Fibroblast of skin of back (primary cell): ENCODE measurements around the gene RNASE13.
"Not testable (repeated sequence)": the region's sequence is repeated elsewhere in the genome, so short reads cannot be mapped to it uniquely, and the experiment has no call there.

Experiments used
- DNase-seq: peaks from one replicate; pipeline ENCODE4 v3.0.0-alpha.2; 2013

Gene RNASE13

GRCh38 chr14:21022686-21023085 lies 11.9 kb downstream of the RNASE13 start:
- DNase-seq, result no peak

GRCh38 chr14:21020977-21021545 lies 13.5 kb downstream of the RNASE13 start:
- DNase-seq, result no peak

- DNase-seq, result peak; percentile 19
Observed at GRCh38 chr14:21019366-21019765, 15.2 kb downstream of the RNASE13 start.

- DNase-seq, result no peak
Observed at GRCh38 chr14:21018781-21019180, 15.8 kb downstream of the RNASE13 start.

- no peak for DNase-seq
Observed at GRCh38 chr14:21018286-21018685, 16.3 kb downstream of the RNASE13 start.

- no peak for DNase-seq
Observed at GRCh38 chr14:21017528-21018245, 16.9 kb downstream of the RNASE13 start.

- no peak for DNase-seq
Observed at GRCh38 chr14:21016413-21017190, 18.0 kb downstream of the RNASE13 start.

GRCh38 chr14:21015312-21015711 lies 19.3 kb downstream of the RNASE13 start:
- DNase-seq, result no peak

GRCh38 chr14:21014761-21015190 lies 19.8 kb downstream of the RNASE13 start:
- peak; percentile 75 for DNase-seq

- DNase-seq, result no peak
Observed at GRCh38 chr14:21011136-21011535, 23.5 kb downstream of the RNASE13 start.

- not testable (repeated sequence) for DNase-seq
Observed at GRCh38 chr14:21009721-21010120, 24.9 kb downstream of the RNASE13 start.

- no peak for DNase-seq
Observed at GRCh38 chr14:21003788-21004346, 30.7 kb downstream of the RNASE13 start.

- no peak for DNase-seq
Observed at GRCh38 chr14:21001218-21001617, 33.4 kb downstream of the RNASE13 start.

GRCh38 chr14:20999591-20999990 lies 35.0 kb downstream of the RNASE13 start:
- DNase-seq, result no peak

GRCh38 chr14:20998674-20999366 lies 35.8 kb downstream of the RNASE13 start, which contains the start of gene SLC39A2:
SLC39A2 (plus strand) TSS chr14:20999293; CDS start chr14:20999447, 154 bp downstream.
- DNase-seq, result peak; percentile 82

GRCh38 chr14:20998139-20998538 lies 36.5 kb downstream of the RNASE13 start:
- DNase-seq, result no peak

- no peak for DNase-seq
Observed at GRCh38 chr14:20997564-20997963, 37.0 kb downstream of the RNASE13 start.

GRCh38 chr14:20997115-20997514 lies 37.5 kb downstream of the RNASE13 start:
- DNase-seq, result no peak

GRCh38 chr14:20996521-20996920 lies 38.1 kb downstream of the RNASE13 start:
- no peak for DNase-seq

- DNase-seq, result peak; percentile 99
Observed at GRCh38 chr14:20989787-20990600, 44.6 kb downstream of the RNASE13 start, which contains the start of gene METTL17. METTL17 (plus strand) TSS chr14:20989980; CDS start chr14:20990003, 23 bp downstream.

GRCh38 chr14:20989471-20989786 lies 45.2 kb downstream of the RNASE13 start:
- no peak for DNase-seq
